Loucy (cell line): Measurements from ENCODE around the gene PLEKHA1.

Experiments
- H2AFZ ChIP-seq: fragments of 200-600 bp; sonication (generic); 2 replicates; pipeline ENCODE4 v1.6.0; 2016; ENCODE audit warnings: antibody characterized with exemption, mild to moderate bottlenecking, low read length, moderate library complexity
- H3F3A ChIP-seq: fragments of 200-600 bp; 2 replicates; pipeline ENCODE4 v1.6.0; 2016; ENCODE audit warnings: antibody characterized with exemption, low read depth, mild to moderate bottlenecking
- H3K27me3 ChIP-seq: fragments of 200-600 bp; sonication (generic); 2 replicates; pipeline ENCODE4 v1.6.1; 2014; ENCODE audit warnings: low read length, mild to moderate bottlenecking; ENCODE audit not compliant: insufficient read depth, poor library complexity, severe bottlenecking
- H3K36me3 ChIP-seq: fragments of 200-600 bp; sonication (generic); 2 replicates; pipeline ENCODE4 v1.6.1; 2016; ENCODE audit warnings: low read length; ENCODE audit not compliant: insufficient read depth
- H3K4me1 ChIP-seq: fragments of 200-600 bp; sonication (generic); 2 replicates; pipeline ENCODE4 v1.5.1; 2014; ENCODE audit warnings: low read length, mild to moderate bottlenecking; ENCODE audit not compliant: insufficient read depth, poor library complexity, severe bottlenecking
- H3K4me2 ChIP-seq: fragments of 200-600 bp; sonication (generic); 2 replicates; pipeline ENCODE4 v1.6.0; 2014; ENCODE audit warnings: antibody characterized with exemption, low read length, low read depth, mild to moderate bottlenecking; ENCODE audit not compliant: poor library complexity, severe bottlenecking
- H3K4me3 ChIP-seq: fragments of 200-600 bp; sonication (generic); 2 replicates; pipeline ENCODE4 v1.5.1; 2014; ENCODE audit warnings: low read length, mild to moderate bottlenecking, mixed read lengths; ENCODE audit not compliant: poor library complexity, severe bottlenecking
- H3K79me2 ChIP-seq: fragments of 200-600 bp; sonication (generic); 2 replicates; pipeline ENCODE4 v1.6.1; 2014; ENCODE audit warnings: low read length; ENCODE audit not compliant: insufficient read depth
- H3K9ac ChIP-seq: fragments of 200-600 bp; sonication (generic); 2 replicates; pipeline ENCODE4 v1.6.0; 2014; ENCODE audit warnings: mild to moderate bottlenecking, low read depth, low read length, moderate library complexity; ENCODE audit not compliant: poor library complexity, severe bottlenecking
- H3K9me2 ChIP-seq: fragments of 200-600 bp; sonication (generic); replicated peaks from 2 replicates; pipeline ENCODE4 v1.6.1; 2016; ENCODE audit warnings: low read depth, low read length, mixed read lengths
- H3K9me3 ChIP-seq: fragments of 200-600 bp; sonication (generic); 2 replicates; pipeline ENCODE4 v1.6.1; 2014; ENCODE audit warnings: mild to moderate bottlenecking, antibody characterized with exemption, low read length, low read depth; ENCODE audit not compliant: insufficient read depth
- H4K20me1 ChIP-seq: fragments of 200-600 bp; sonication (generic); 2 replicates; pipeline ENCODE4 v1.6.0; 2014; ENCODE audit warnings: antibody characterized with exemption, low read length, mild to moderate bottlenecking; ENCODE audit not compliant: insufficient read depth, poor library complexity, severe bottlenecking
- EZH2phosphoT487 ChIP-seq: fragments of 200-600 bp; IDR thresholded peaks from 2 replicates; pipeline ENCODE4 v1.6.1; 2018; ENCODE audit warnings: antibody characterized with exemption, mild to moderate bottlenecking, moderate library complexity, borderline replicate concordance
- TF ChIP-seq, protein P1 (sequence below): fragments of 200-600 bp; sonication (generic); conservative IDR thresholded peaks from 2 replicates; pipeline ENCODE4 v1.5.1; 2014; ENCODE audit warnings: mild to moderate bottlenecking, antibody characterized with exemption, low read length

PLEKHA1 gene

DNA sequence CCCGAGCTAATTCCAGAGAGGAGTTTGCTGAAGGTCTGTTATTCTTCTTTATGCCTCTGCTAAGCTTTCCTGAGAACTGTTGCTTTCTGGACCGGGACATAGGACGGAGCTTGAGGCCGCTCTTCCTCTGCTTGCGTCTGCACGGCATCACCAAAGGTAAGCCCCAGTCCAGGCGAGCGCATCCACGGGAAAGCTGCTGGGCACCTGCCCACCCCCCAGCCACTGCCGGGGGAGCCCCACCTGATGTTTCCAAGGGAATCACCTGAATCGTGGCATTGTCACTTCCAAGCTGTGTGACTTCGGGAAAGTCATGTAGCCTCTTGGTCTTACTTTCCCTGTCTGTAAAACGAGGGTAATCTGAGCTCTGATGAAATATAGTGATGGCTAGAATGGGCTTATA is 45.1 kb upstream of the PLEKHA1 start:
- TF ChIP-seq EZH2phosphoT487, result no peak
- TF ChIP-seq, protein P1, sequence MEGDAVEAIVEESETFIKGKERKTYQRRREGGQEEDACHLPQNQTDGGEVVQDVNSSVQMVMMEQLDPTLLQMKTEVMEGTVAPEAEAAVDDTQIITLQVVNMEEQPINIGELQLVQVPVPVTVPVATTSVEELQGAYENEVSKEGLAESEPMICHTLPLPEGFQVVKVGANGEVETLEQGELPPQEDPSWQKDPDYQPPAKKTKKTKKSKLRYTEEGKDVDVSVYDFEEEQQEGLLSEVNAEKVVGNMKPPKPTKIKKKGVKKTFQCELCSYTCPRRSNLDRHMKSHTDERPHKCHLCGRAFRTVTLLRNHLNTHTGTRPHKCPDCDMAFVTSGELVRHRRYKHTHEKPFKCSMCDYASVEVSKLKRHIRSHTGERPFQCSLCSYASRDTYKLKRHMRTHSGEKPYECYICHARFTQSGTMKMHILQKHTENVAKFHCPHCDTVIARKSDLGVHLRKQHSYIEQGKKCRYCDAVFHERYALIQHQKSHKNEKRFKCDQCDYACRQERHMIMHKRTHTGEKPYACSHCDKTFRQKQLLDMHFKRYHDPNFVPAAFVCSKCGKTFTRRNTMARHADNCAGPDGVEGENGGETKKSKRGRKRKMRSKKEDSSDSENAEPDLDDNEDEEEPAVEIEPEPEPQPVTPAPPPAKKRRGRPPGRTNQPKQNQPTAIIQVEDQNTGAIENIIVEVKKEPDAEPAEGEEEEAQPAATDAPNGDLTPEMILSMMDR, result no peak
- Histone ChIP-seq H3K4me2 (no peak overlapping the region), H2AFZ (no peak overlapping the region), H3K79me2 (no peaks in the 10 kb centered on the region), H3F3A (no peaks in the 10 kb centered on the region), H3K9ac (no peak overlapping the region), H3K36me3 (no peaks in the 10 kb centered on the region), H4K20me1 (no peaks in the 10 kb centered on the region), H3K4me1 (no peaks in the 10 kb centered on the region), H3K9me2 (no peaks in the 10 kb centered on the region), H3K27me3 (no peaks in the 10 kb centered on the region), H3K4me3 (no peak overlapping the region), H3K9me3 (no peaks in the 10 kb centered on the region; the same call in 1 of the 2 replicates)

DNA sequence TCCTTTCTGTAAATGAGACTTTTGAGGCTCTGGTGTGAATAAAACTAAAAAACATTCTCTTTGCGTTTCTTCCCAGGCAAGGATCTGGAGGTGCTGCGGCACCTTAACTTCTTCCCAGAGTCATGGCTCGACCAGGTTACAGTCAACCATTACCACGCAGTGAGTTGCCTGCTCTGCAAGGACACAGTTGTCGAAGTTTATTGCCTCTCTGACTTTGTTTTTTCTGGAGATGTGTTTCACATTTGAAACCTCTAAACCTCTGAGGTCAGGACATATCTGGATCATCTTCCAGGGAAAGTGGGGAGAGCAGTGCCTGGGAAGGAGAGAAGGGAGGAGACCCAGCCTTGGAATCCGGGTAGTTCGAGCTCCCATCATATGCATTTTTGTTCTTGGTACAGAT is 43.4 kb upstream of the PLEKHA1 start:
- Histone ChIP-seq H3K79me2 (no peaks in the 10 kb centered on the region), H3K9me3 (no peaks in the 10 kb centered on the region; the same call in 1 of the 2 replicates), H4K20me1 (no peaks in the 10 kb centered on the region), H3K27me3 (no peaks in the 10 kb centered on the region), H3F3A (no peaks in the 10 kb centered on the region), H3K4me3 (no peak overlapping the region), H3K4me1 (no peaks in the 10 kb centered on the region), H3K9ac (no peak overlapping the region), H3K4me2 (no peak overlapping the region), H3K9me2 (no peaks in the 10 kb centered on the region), H2AFZ (no peak overlapping the region), H3K36me3 (no peaks in the 10 kb centered on the region)
- no peak for TF ChIP-seq EZH2phosphoT487
- TF ChIP-seq, protein P1, result no peak

DNA sequence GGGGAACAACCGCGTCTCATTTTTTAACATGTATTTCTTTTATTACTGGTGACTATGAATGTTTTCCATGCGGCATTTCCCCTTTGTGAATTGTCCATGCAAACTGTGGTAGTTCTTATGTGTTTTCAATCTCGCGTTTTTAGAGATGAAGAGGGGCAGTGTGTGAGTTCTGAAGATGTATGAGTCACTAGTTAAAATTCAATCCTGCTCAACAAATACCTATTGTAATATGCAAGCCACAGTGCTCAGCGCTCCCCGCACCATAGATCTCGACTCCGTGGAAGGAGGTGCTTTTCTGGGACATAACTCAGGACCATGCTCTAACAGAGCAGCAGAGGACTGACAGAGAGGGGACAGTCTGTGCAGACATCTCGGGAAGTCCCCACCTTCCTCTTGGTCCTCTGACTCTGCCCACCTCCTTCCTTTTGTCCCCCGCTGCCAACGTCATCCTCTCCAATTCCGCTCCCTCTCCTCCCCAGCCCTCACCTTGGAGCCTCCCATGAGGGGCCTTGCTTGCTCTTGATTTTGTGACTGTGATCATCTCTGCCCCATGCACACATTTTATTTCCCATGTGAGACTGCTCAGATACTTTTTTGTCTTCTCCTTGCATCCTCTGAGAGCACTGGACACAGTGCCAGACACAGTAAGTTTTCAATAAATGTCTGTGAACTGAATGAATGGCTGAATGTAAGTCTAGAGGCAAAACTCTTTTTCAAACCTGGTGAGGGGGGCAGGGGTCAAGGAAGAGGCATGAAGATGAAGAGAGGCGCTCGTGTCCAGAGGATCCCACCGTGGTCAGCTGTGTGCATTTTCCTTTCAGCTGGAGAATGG is 42.7 kb upstream of the PLEKHA1 start:
- no peak for TF ChIP-seq EZH2phosphoT487
- TF ChIP-seq, protein P1, result no peak
- Histone ChIP-seq H3K36me3 (no peaks in the 10 kb centered on the region), H3K4me1 (no peaks in the 10 kb centered on the region), H2AFZ (no peak overlapping the region), H3K9me3 (no peaks in the 10 kb centered on the region; the same call in 1 of the 2 replicates), H3K9me2 (no peaks in the 10 kb centered on the region), H3F3A (no peaks in the 10 kb centered on the region), H3K4me3 (no peak overlapping the region), H3K9ac (no peak overlapping the region), H3K79me2 (no peaks in the 10 kb centered on the region), H3K4me2 (no peak overlapping the region), H3K27me3 (no peaks in the 10 kb centered on the region), H4K20me1 (no peaks in the 10 kb centered on the region)
